ENCODE measurements around the gene HUWE1. TPM values are rescaled to one million over a fixed set of nuclear protein-coding genes. Genes with fewer than 3 reads are reported as not detected.

Gene HUWE1
- total and polyA plus RNA-seq, 9 of the 15 experiments (the other 6 are each of a cell fraction or from before 2014, with no cell fraction given): 23.9 to 204 (median 65.1) TPM

DNA sequence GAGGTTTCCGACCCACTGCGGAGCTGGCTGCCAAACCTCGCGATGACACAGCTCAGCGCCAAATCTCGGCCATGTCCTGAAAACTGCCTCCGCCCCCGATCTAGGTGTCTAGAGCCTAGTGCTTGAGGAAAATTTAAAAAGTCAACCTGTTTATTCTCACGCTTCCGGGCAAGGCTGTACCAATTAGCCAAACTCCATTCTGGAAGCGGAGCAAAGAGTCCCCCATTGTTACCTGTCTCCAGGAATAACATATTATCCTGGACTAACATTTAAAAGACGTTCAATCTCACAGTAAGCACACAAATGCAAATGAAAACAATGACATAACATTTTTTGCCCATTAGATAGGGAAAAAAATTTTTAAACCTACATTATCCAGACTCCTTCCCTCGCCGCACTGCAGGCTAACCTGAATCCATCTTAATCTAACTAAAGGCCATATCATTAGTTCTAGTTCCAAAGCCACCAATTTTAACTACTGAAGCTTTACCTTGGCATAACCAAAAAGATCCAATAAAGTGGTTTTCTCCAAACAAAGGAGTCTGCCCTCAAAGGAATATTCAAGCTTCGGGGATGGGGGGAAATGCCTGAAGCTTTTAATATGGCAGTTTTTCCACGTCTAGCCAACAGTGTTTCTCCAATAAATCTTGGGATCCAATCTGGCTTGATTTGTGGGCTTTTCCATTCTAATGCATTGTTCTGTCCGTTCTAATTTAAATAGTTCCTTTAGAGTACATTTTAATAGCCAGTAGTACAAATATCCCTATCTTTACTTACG lies 1.9 kb downstream of the HUWE1 start (continued):
- TF ChIP-seq, protein P1, sequence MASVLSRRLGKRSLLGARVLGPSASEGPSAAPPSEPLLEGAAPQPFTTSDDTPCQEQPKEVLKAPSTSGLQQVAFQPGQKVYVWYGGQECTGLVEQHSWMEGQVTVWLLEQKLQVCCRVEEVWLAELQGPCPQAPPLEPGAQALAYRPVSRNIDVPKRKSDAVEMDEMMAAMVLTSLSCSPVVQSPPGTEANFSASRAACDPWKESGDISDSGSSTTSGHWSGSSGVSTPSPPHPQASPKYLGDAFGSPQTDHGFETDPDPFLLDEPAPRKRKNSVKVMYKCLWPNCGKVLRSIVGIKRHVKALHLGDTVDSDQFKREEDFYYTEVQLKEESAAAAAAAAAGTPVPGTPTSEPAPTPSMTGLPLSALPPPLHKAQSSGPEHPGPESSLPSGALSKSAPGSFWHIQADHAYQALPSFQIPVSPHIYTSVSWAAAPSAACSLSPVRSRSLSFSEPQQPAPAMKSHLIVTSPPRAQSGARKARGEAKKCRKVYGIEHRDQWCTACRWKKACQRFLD (CRISPR knock-in tag; IDR thresholded peaks at IDR 0.05): no peak; the same call in 1 of the 2 replicates
- TF ChIP-seq ZNF316 (IDR thresholded peaks at IDR 0.05) (peak; percentile 61), SPI1 (IDR thresholded peaks at IDR 0.05; ENCODE audit: borderline replicate concordance, low read depth, low read length) (no peak), ARNT (IDR thresholded peaks at IDR 0.05) (0 out of 4 replicates have a peak, but pooled peaks of 1 of the 2 experiments have one; percentile 53), BACH1 (tag; IDR thresholded peaks at IDR 0.05) (no peak), FOXJ2 (tag; IDR thresholded peaks at IDR 0.05) (peak; percentile 8; the same call in 1 of the 2 replicates), NBN (IDR thresholded peaks at IDR 0.05; ENCODE audit: low read depth) (0 out of 2 replicates have a peak, but pooled peaks have one; percentile 37), LCOR (CRISPR knock-in tag; IDR thresholded peaks at IDR 0.05) (0 out of 2 replicates have a peak, but pooled peaks have one; percentile 12), SP1 (CRISPR knock-in tag; IDR thresholded peaks at IDR 0.05) (peak; percentile 48; the same call in 1 of the 2 replicates), ZNF12 (CRISPR knock-in tag; IDR thresholded peaks at IDR 0.05) (no peak), BDP1 (IDR thresholded peaks at IDR 0.05; ENCODE audit: insufficient read depth, insufficient read length) (no peak), TAF7 (tag; IDR thresholded peaks at IDR 0.05) (no peak)
- TF ChIP-seq, protein P2, sequence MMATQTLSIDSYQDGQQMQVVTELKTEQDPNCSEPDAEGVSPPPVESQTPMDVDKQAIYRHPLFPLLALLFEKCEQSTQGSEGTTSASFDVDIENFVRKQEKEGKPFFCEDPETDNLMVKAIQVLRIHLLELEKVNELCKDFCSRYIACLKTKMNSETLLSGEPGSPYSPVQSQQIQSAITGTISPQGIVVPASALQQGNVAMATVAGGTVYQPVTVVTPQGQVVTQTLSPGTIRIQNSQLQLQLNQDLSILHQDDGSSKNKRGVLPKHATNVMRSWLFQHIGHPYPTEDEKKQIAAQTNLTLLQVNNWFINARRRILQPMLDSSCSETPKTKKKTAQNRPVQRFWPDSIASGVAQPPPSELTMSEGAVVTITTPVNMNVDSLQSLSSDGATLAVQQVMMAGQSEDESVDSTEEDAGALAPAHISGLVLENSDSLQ (IDR thresholded peaks at IDR 0.05): 0 out of 2 replicates have a peak, but pooled peaks have one; percentile 26
- TF ChIP-seq, protein P3, sequence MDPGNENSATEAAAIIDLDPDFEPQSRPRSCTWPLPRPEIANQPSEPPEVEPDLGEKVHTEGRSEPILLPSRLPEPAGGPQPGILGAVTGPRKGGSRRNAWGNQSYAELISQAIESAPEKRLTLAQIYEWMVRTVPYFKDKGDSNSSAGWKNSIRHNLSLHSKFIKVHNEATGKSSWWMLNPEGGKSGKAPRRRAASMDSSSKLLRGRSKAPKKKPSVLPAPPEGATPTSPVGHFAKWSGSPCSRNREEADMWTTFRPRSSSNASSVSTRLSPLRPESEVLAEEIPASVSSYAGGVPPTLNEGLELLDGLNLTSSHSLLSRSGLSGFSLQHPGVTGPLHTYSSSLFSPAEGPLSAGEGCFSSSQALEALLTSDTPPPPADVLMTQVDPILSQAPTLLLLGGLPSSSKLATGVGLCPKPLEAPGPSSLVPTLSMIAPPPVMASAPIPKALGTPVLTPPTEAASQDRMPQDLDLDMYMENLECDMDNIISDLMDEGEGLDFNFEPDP (CRISPR knock-in tag; IDR thresholded peaks at IDR 0.05): no peak
- TF ChIP-seq, protein P4, sequence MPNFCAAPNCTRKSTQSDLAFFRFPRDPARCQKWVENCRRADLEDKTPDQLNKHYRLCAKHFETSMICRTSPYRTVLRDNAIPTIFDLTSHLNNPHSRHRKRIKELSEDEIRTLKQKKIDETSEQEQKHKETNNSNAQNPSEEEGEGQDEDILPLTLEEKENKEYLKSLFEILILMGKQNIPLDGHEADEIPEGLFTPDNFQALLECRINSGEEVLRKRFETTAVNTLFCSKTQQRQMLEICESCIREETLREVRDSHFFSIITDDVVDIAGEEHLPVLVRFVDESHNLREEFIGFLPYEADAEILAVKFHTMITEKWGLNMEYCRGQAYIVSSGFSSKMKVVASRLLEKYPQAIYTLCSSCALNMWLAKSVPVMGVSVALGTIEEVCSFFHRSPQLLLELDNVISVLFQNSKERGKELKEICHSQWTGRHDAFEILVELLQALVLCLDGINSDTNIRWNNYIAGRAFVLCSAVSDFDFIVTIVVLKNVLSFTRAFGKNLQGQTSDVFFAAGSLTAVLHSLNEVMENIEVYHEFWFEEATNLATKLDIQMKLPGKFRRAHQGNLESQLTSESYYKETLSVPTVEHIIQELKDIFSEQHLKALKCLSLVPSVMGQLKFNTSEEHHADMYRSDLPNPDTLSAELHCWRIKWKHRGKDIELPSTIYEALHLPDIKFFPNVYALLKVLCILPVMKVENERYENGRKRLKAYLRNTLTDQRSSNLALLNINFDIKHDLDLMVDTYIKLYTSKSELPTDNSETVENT (CRISPR knock-in tag; IDR thresholded peaks at IDR 0.05): no peak
- TF ChIP-seq, protein P5, sequence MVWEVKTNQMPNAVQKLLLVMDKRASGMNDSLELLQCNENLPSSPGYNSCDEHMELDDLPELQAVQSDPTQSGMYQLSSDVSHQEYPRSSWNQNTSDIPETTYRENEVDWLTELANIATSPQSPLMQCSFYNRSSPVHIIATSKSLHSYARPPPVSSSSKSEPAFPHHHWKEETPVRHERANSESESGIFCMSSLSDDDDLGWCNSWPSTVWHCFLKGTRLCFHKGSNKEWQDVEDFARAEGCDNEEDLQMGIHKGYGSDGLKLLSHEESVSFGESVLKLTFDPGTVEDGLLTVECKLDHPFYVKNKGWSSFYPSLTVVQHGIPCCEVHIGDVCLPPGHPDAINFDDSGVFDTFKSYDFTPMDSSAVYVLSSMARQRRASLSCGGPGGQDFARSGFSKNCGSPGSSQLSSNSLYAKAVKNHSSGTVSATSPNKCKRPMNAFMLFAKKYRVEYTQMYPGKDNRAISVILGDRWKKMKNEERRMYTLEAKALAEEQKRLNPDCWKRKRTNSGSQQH (CRISPR knock-in tag; IDR thresholded peaks at IDR 0.05): no peak
- TF ChIP-seq, protein P6, sequence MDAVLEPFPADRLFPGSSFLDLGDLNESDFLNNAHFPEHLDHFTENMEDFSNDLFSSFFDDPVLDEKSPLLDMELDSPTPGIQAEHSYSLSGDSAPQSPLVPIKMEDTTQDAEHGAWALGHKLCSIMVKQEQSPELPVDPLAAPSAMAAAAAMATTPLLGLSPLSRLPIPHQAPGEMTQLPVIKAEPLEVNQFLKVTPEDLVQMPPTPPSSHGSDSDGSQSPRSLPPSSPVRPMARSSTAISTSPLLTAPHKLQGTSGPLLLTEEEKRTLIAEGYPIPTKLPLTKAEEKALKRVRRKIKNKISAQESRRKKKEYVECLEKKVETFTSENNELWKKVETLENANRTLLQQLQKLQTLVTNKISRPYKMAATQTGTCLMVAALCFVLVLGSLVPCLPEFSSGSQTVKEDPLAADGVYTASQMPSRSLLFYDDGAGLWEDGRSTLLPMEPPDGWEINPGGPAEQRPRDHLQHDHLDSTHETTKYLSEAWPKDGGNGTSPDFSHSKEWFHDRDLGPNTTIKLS (IDR thresholded peaks at IDR 0.05; ENCODE audit: borderline replicate concordance, low read depth): peak; percentile 11; the same call in 1 of the 2 replicates

Data from K562 (cell line).